Neural crest cell (in vitro differentiated cells): ENCODE results near the gene ADAMTS16. TPM values are rescaled to one million over a fixed set of nuclear protein-coding genes. Genes with fewer than 3 reads are reported as not detected.
A peak's percentile ranks its signal among the peaks of the same experiment; 100 is the strongest.

ENCODE experiments used
- DNase-seq: peaks from one replicate; pipeline ENCODE4 v3.0.0; 2021; ENCODE audit warnings: low read depth, mixed read lengths, low spot score
- H3K27ac Mint-ChIP-seq: one replicate; pipeline ENCODE4 v1.8.0; 2021; ENCODE audit warnings: mild to moderate bottlenecking, mixed read lengths; ENCODE audit not compliant: unreplicated experiment
- H3K27me3 Mint-ChIP-seq: 2 replicates; pipeline ENCODE4 v1.8.0; 2021; ENCODE audit warnings: low read depth, mild to moderate bottlenecking, mixed read lengths
- H3K36me3 Mint-ChIP-seq: 2 replicates; pipeline ENCODE4 v1.8.0; 2021; ENCODE audit warnings: low read depth, mild to moderate bottlenecking, mixed read lengths
- H3K4me1 Mint-ChIP-seq: 2 replicates; pipeline ENCODE4 v1.8.0; 2021; ENCODE audit warnings: mixed read lengths
- H3K4me3 Mint-ChIP-seq: one replicate; pipeline ENCODE4 v1.8.0; 2021; ENCODE audit warnings: mild to moderate bottlenecking, mixed read lengths
- H3K9me3 Mint-ChIP-seq: 2 replicates; pipeline ENCODE4 v1.8.0; 2021; ENCODE audit warnings: mixed read lengths
- total RNA-seq: library from RNA; stranded (reverse); gene quantifications from 2 replicates; pipeline ENCODE4 v1.2.1, GENCODE V29; 2021
- TF ChIP-seq, protein P1 (sequence below): fragments of 200-600 bp; sonication (generic); conservative IDR thresholded peaks from 2 replicates; pipeline ENCODE4 v1.5.0; 2021; ENCODE audit warnings: antibody characterized with exemption, mild to moderate bottlenecking

The ADAMTS16 gene
- total RNA-seq, 1 donor from 2014 or later, result 1.7 TPM

DNA sequence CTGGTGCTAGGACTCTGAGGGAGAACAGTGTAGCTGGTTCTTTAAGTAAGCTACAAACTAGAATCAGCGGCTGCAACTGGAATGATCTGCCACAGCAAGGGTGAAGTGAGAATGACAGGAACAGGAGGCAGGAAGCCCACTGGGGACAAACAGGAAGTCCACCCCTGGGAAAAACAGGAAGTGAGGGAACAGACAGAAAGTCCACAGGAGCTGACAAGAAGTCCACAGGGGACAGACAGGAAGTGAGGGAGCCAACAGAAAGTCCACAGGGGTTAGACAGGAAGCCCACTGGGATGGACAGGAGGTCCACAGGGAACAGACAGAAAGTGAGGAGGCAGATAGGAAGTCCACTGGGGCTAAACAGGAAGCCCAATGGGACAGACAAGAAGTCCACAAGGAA is 15.5 kb downstream of the ADAMTS16 start:
- no peaks in the 10 kb centered on the region for H3K27me3 Mint-ChIP-seq
- TF ChIP-seq, protein P1, sequence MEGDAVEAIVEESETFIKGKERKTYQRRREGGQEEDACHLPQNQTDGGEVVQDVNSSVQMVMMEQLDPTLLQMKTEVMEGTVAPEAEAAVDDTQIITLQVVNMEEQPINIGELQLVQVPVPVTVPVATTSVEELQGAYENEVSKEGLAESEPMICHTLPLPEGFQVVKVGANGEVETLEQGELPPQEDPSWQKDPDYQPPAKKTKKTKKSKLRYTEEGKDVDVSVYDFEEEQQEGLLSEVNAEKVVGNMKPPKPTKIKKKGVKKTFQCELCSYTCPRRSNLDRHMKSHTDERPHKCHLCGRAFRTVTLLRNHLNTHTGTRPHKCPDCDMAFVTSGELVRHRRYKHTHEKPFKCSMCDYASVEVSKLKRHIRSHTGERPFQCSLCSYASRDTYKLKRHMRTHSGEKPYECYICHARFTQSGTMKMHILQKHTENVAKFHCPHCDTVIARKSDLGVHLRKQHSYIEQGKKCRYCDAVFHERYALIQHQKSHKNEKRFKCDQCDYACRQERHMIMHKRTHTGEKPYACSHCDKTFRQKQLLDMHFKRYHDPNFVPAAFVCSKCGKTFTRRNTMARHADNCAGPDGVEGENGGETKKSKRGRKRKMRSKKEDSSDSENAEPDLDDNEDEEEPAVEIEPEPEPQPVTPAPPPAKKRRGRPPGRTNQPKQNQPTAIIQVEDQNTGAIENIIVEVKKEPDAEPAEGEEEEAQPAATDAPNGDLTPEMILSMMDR, result no peak
- H3K9me3 Mint-ChIP-seq, result peaks cover 4% of the 10 kb centered on the region
- no peak overlapping the region for H3K4me3 Mint-ChIP-seq
- no peak for DNase-seq
- H3K27ac Mint-ChIP-seq, result peak overlapping the region; percentile 60
- no peaks in the 10 kb centered on the region for H3K4me1 Mint-ChIP-seq
- H3K36me3 Mint-ChIP-seq, result peaks cover 8% of the 10 kb centered on the region

DNA sequence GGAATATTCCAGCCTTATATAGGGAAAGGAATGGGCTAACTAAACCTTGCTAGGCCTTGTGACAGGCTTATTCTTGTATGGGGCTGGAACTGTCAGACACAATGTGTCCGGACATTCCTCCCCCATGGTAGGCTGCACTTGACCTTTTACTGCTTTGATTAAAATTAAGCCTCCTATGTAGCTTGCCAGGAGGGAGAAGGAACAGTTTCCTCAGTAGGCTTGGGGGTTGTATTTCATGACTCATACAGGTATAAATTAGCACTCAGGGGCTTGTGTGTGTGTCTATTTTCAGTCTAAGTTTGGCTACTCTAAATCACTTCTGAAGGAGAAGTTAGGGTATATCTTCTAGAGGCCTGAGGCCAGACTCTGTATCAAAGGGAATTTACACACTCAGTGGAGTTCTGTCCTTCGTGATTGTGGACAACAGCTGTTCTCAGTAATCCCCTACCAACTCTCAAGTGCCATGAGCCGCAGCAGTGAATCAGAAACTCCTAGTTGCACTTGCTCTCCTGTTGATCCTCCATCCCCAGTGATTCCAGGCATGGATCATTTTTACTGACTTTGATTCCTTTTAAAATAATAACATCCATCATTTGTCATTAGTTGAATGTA is 16.4 kb downstream of the ADAMTS16 start:
- no peaks in the 10 kb centered on the region for H3K27me3 Mint-ChIP-seq
- H3K27ac Mint-ChIP-seq, result no peak overlapping the region

DNA sequence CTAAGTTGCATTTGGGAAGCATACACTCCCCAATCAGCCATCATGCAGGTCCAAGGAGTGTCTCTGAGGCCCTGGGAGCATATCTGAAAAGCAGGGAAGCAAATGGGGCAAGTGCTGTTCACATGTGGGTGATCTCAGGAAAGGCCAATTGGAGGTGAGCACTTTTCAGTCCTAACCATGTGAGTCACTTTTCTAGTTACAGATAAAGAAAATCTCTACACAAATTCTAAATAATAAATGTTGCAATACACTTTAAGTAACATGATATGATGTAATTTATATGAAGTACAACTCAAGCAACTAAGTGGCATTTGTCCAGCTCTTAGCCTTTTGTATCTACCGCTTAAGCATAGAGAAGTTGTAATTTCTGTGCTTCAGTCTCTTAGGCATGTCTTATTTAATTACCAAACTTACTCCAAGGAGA is 18.4 kb downstream of the ADAMTS16 start:
- Mint-ChIP-seq H3K4me3 (no peak overlapping the region), H3K36me3 (no peaks in the 10 kb centered on the region), H3K27ac (no peak overlapping the region), H3K4me1 (no peaks in the 10 kb centered on the region), H3K27me3 (no peaks in the 10 kb centered on the region), H3K9me3 (no peaks in the 10 kb centered on the region)
- TF ChIP-seq, protein P1, result no peak
- no peak for DNase-seq

More for the DNA sequence above, 16.4 kb downstream of the ADAMTS16 start:
- no peak for DNase-seq
- peaks cover 5% of the 10 kb centered on the region for H3K36me3 Mint-ChIP-seq
- peaks cover 4% of the 10 kb centered on the region for H3K9me3 Mint-ChIP-seq
- TF ChIP-seq, protein P1, result no peak
- H3K4me3 Mint-ChIP-seq, result no peak overlapping the region
- H3K4me1 Mint-ChIP-seq, result no peaks in the 10 kb centered on the region

DNA sequence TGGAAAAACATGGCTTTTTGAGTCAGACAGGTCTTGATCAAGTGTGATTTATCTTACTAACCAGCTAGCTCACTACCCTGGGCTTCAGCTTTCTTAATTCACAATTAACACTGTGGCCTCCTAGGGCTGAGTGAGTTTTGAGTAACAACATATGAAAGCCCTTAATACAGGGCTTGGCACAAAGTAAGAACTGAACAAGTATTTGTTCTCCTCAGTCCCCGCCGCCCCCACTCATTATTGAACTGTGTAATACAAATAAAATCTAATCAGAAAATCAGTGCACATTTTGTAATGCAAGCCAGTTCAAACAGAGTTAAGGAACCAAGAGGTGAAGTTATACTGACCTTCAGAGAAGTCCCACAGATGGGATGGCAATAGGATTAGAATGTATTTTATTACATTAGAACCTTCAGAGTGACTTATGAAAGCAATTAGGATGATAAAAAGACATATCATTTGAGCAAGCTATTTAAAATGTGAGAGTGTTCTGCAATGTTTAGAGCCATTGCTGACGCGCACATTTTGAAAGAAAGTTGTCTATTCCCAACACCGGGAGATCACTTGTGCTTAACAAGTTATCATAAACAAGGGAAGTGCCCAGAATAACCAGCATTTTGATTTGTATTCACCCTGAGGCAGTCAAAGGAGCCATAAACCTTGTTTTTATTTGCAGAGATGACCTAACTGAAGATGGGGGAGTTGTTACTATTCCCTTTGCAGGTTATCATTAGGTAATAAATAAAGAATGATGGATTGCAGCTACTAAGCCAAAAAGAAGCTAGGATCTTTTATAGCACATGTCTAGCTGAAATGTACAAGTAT is 19.4 kb downstream of the ADAMTS16 start:
- H3K36me3 Mint-ChIP-seq, result no peaks in the 10 kb centered on the region
- no peak overlapping the region for H3K27ac Mint-ChIP-seq
- H3K4me1 Mint-ChIP-seq, result peaks cover 3% of the 10 kb centered on the region
- DNase-seq, result no peak
- TF ChIP-seq, protein P1, result no peak
- no peaks in the 10 kb centered on the region for H3K27me3 Mint-ChIP-seq
- H3K4me3 Mint-ChIP-seq, result no peak overlapping the region
- H3K9me3 Mint-ChIP-seq, result no peaks in the 10 kb centered on the region

DNA sequence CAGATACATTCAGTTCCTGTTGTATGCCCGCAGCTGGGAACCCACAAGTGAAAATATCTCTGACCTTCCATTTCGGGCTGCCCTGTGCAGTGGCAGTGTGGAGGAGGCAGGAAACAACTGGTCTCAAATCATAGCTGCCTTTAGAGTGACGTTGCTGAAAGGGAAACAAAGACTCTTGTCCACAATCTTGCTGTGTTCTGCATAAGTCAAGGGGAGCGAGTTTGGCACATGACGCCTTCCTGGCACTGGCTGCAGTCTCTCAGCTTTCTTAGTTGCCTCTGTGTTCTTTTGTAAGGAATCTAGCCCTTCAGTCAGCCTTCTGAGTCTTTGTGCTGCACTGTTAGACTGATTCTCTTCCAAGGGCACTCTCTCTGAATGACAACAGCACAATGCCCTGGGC is 24.0 kb downstream of the ADAMTS16 start:
- TF ChIP-seq, protein P1, result no peak
- no peak for DNase-seq
- H3K4me1 Mint-ChIP-seq, result peaks cover 3% of the 10 kb centered on the region

More for the DNA sequence above, 24.0 kb downstream of the ADAMTS16 start:
- no peak overlapping the region for H3K27ac Mint-ChIP-seq
- H3K9me3 Mint-ChIP-seq, result no peaks in the 10 kb centered on the region
- no peaks in the 10 kb centered on the region for H3K27me3 Mint-ChIP-seq
- no peaks in the 10 kb centered on the region for H3K36me3 Mint-ChIP-seq
- no peak overlapping the region for H3K4me3 Mint-ChIP-seq
